ENCODE data around the gene FOXK2. TPM values are rescaled to one million over a fixed set of nuclear protein-coding genes. Genes with fewer than 3 reads are reported as not detected.

Gene FOXK2
- total RNA-seq, 1 donor from 2014 or later = 64.3 TPM

GRCh38 chr17:82614095-82614631 lies 94.6 kb downstream of the FOXK2 start:
- DNase-seq (ENCODE audit: low spot score) = no peak
- H3K27me3 Mint-ChIP-seq (ENCODE audit: unreplicated experiment) = peaks cover 2% of the 10 kb centered on the region
- TF ChIP-seq CTCF (IDR thresholded peaks at IDR 0.05; ENCODE audit: unreplicated experiment) = no peak
- peaks cover 46% of the 10 kb centered on the region for H3K36me3 Mint-ChIP-seq (ENCODE audit: low read depth, unreplicated experiment)
- peak overlapping the region; percentile 85 for H3K4me3 Mint-ChIP-seq (ENCODE audit: unreplicated experiment)
- H3K27ac Mint-ChIP-seq (ENCODE audit: unreplicated experiment) = no peak overlapping the region
- H3K9me3 Mint-ChIP-seq (ENCODE audit: unreplicated experiment) = no peaks in the 10 kb centered on the region
- no peaks in the 10 kb centered on the region for H3K4me1 Mint-ChIP-seq (ENCODE audit: unreplicated experiment)

GRCh38 chr17:82615084-82616020 lies 95.8 kb downstream of the FOXK2 start:
- Mint-ChIP-seq H3K4me3 (ENCODE audit: unreplicated experiment) (peak overlapping the region; percentile 34), H3K4me1 (ENCODE audit: unreplicated experiment) (no peaks in the 10 kb centered on the region), H3K27me3 (ENCODE audit: unreplicated experiment) (peaks cover 2% of the 10 kb centered on the region), H3K36me3 (ENCODE audit: low read depth, unreplicated experiment) (peaks cover 44% of the 10 kb centered on the region), H3K9me3 (ENCODE audit: unreplicated experiment) (no peaks in the 10 kb centered on the region), H3K27ac (ENCODE audit: unreplicated experiment) (no peak overlapping the region)
- TF ChIP-seq CTCF (IDR thresholded peaks at IDR 0.05; ENCODE audit: unreplicated experiment) = no peak
- no peak for DNase-seq (ENCODE audit: low spot score)

- no peaks in the 10 kb centered on the region for H3K4me1 Mint-ChIP-seq (ENCODE audit: unreplicated experiment)
Observed at GRCh38 chr17:82616021-82616711, 96.6 kb downstream of the FOXK2 start.

DNA sequence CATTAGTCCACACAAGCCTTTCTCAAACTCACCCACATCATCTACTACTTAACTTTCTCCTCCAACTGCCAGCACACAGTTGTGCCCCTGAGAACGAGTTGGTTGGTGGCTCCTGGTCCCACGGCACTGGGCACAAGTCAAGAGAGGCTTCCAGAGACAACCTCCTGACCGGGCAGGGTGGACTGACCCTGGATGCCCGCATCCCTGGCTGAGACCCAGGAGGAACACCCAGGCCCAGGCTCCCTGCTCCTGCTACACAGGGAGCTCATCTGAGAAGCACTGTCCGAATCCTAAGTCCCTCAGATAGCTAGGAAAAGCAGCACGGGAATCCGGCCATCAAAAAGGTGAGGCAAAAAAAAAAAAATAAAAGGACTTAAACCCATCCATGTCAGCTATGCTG lies 99.7 kb downstream of the FOXK2 start:
- H3K27me3 Mint-ChIP-seq (ENCODE audit: unreplicated experiment) = peaks cover 2% of the 10 kb centered on the region
- no peak overlapping the region for H3K27ac Mint-ChIP-seq (ENCODE audit: unreplicated experiment)
- no peak for DNase-seq (ENCODE audit: low spot score)
- H3K4me3 Mint-ChIP-seq (ENCODE audit: unreplicated experiment) = peak overlapping the region; percentile 47
- peaks cover 44% of the 10 kb centered on the region for H3K36me3 Mint-ChIP-seq (ENCODE audit: low read depth, unreplicated experiment)
- H3K9me3 Mint-ChIP-seq (ENCODE audit: unreplicated experiment) = no peaks in the 10 kb centered on the region
- H3K4me1 Mint-ChIP-seq (ENCODE audit: unreplicated experiment) = no peaks in the 10 kb centered on the region
- TF ChIP-seq CTCF (IDR thresholded peaks at IDR 0.05; ENCODE audit: unreplicated experiment) = no peak

More at GRCh38 chr17:82616021-82616711, 96.6 kb downstream of the FOXK2 start:
- Mint-ChIP-seq H3K36me3 (ENCODE audit: low read depth, unreplicated experiment) (peaks cover 49% of the 10 kb centered on the region), H3K27me3 (ENCODE audit: unreplicated experiment) (peaks cover 2% of the 10 kb centered on the region), H3K27ac (ENCODE audit: unreplicated experiment) (no peak overlapping the region), H3K4me3 (ENCODE audit: unreplicated experiment) (no peak overlapping the region), H3K9me3 (ENCODE audit: unreplicated experiment) (no peaks in the 10 kb centered on the region)
- no peak for TF ChIP-seq CTCF (IDR thresholded peaks at IDR 0.05; ENCODE audit: unreplicated experiment)
- DNase-seq (ENCODE audit: low spot score) = no peak
